NOMO-1 treated with DMSO at 0.1 percent for 48 hours (cell line): ENCODE measurements around the gene APOL1.
A peak's percentile ranks its signal among the peaks of the same experiment; 100 is the strongest.
"Not testable (repeated sequence)": the region's sequence is repeated elsewhere in the genome, so short reads cannot be mapped to it uniquely, and the experiment has no call there.

ENCODE experiments used
- DNase-seq: peaks from one replicate; lab custom pipeline; 2025; ENCODE audit not compliant: unreplicated experiment; lab: John Stamatoyannopoulos, UW

Gene APOL1

GRCh38 chr22:36225333-36225922 lies 27.5 kb upstream of the APOL1 start:
- DNase-seq: no peak

DNA sequence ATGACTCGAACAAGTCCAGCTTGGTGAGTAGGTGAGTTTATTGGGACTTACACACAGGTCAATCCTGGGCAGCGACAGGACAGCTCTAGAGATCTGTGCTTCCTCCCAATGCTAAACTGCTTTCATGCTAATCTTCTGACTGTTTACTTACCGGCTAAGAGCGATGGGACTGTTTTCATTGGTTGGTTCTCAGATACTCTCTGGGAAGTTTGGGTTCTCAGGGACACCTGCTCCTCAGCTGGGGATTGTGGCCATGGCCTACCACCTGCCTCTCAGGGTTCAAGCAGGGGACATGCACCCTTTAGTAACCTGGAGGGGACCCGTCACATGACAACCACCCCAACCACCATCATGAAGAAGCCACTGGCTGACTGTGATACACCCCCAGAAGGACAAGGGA lies 26.7 kb upstream of the APOL1 start:
- DNase-seq: no peak

GRCh38 chr22:36227396-36227795 lies 25.5 kb upstream of the APOL1 start:
- no peak for DNase-seq

DNA sequence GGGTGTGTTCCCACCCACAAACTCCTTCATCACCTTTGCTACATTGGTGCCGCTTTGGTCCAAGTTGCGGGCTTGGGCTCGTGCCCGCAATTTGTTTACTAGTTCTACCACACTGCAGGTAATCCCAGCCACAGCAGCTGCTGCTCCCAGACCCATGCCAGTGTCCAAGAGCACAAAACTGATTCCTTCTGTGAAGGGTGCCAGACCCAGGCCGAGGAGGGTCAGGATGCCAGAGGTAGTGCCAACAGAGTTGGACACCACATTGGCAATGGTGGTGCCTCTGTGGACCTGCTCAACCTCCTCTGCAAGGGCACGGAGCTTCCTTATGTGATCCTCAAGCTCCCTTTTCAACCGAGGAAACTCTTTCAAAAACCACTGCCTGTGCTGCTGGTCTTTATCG lies 25.1 kb upstream of the APOL1 start:
- DNase-seq: no peak

- DNase-seq: not testable (repeated sequence)
Measured at GRCh38 chr22:36228369-36228768, 24.6 kb upstream of the APOL1 start.

DNA sequence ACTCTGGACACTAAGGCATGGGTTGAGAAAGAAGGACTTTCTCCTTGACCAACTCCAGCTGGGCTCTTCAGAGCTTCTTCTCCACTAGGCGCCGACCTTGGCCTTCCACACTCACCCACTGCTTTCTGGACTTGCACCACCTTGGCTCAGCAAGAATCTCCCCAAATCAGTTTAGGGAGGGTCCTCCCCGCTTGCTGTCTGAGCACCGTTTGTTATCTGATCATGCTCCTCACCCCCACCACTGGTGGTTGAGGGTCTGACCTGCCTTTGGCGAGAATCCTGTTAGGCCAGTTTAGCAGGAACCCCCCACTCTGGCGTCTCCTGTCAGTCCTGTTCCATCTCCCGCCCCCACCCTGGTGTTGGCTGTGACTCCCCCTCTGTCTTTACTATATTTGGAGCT lies 24.0 kb upstream of the APOL1 start:
- DNase-seq: no peak

DNA sequence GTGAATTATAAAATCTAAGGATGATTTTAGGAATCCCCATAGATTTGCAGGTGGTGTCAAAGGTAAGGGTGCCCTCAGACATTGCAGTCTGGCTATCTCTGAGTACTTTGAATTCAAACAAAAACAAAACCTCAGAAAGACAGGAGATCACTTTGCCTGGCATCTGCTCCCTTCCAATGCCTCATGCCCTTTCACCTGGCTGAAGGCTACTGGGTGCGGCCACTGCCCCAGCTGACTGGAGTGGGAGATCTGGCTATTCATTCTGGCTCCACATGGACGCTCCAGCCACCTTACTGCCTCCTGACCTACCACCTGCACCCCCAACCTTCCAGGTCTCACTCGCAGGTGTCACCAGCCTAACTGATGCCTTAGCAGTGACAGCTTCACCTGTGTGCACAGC lies 23.3 kb upstream of the APOL1 start:
- not testable (repeated sequence) for DNase-seq

DNA sequence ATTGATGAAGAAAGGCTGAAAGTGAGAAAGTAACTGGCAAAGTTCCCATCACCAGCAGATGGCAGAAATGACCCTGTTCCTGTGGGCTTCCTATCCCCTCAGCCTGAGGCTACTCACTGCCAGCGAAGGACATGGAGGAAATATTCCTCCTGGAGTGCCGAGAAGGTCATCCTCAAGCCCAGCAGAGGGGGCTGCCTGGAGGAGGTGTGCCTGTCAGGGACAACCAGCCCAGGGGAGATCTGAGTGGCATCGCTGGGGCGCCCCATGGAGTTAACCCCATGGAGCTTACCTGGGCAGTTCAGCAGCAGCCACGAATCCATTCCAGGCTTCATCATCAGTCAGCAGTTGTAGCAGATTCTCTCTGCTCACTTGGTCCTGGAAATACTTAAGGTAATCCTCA lies 21.9 kb upstream of the APOL1 start:
- DNase-seq: not testable (repeated sequence)

GRCh38 chr22:36232715-36233401 lies 20.1 kb upstream of the APOL1 start:
- peak; percentile 36 for DNase-seq

GRCh38 chr22:36233796-36234195 lies 19.1 kb upstream of the APOL1 start:
- no peak for DNase-seq

- DNase-seq: no peak
Measured at GRCh38 chr22:36234213-36234612, 18.7 kb upstream of the APOL1 start.

DNA sequence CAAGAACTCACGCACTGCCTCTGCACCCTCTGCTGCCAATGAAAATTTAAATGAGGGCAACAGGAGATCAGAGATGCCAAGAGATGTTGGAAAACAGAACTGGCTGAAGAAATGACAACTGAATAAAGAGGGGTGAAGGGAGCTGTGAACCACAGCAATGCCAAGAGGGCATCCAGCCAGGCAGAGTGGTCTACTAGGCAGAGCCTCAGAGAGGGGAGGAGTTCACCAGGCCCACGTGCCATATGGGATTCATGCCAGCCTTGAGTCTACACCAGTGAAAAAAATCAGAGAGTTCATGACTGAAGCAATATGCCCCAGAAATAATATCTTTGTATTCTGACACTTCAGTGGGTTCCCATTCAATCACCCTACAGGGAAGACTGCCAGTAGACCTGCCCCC lies 18.0 kb upstream of the APOL1 start:
- DNase-seq: no peak

DNA sequence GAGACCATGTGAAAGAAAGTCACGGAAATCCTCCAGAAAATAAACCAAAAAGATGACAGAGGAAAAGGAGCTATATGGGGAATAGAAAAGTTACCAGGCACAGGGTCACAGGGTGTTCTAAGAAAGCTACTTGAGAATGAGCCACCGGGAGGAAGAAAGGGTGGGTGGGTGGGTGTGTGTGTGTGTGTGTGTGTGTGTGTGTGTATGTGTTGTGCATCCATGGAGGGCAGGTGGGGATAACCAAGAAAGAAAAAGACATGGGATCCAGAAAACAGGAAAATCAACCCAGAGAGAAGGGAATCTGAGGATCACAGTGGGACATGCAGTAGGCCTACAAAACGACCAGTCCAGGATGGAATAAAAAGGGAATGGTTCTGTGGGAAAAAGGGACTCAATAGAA lies 17.3 kb upstream of the APOL1 start:
- DNase-seq: no peak

- no peak for DNase-seq
Measured at GRCh38 chr22:36236388-36237319, 16.3 kb upstream of the APOL1 start.

DNA sequence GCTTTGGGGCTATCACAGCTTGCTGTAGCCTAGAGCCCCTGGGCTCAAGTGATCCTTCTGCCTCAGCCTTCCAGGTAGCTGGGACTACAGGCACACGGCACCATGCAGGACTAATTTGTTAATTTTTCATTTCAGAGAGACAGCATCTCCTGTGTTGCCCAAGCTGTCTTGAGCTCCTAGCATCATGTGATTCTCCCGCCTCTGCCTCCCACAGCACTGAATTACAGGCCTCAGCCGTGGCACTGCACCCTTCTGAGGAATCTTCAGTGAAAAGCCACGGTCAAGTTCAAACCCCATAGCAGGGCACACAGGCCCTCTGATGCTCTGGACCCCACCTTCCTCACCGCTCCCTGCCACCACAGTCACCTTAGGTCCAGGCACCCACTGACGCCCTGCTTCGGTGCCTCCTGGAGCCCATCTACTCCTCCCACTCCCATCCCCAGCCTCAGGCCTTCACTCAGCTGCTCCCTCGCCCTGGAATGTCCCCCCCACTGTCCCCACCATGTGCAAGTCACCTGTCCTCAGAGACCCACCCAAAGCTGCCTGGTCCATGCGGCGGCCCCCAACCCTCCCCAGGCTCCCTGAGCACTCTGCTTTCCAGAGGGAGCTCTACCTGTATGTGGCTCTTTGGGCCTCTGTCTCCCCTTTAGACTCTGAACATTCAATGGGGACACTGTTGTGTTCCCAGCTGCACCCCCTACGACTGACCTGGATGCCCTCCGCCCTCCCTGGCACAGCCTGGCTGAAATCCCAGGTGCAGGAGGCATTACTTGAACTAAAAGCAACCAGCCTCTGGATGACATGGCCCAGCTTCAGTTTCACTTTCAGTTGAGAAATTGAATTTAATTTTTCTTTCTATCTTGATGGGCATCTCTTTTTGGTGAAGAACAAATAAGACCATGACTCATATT lies 15.2 kb upstream of the APOL1 start:
- peak; percentile 4 for DNase-seq

- no peak for DNase-seq
Measured at GRCh38 chr22:36238373-36239149, 14.4 kb upstream of the APOL1 start.

- DNase-seq: no peak
Measured at GRCh38 chr22:36239150-36239400, 13.9 kb upstream of the APOL1 start.

- DNase-seq: peak; percentile 91
Measured at GRCh38 chr22:36239401-36240171, 13.3 kb upstream of the APOL1 start, which contains the start of gene APOL2. APOL2 (minus strand) TSS chr22:36239527; CDS start chr22:36233162, 6,365 bp downstream.

- DNase-seq: no peak
Measured at GRCh38 chr22:36243986-36244385, 8.9 kb upstream of the APOL1 start.
